ENCODE data around the gene METTL13.

Gene METTL13

DNA sequence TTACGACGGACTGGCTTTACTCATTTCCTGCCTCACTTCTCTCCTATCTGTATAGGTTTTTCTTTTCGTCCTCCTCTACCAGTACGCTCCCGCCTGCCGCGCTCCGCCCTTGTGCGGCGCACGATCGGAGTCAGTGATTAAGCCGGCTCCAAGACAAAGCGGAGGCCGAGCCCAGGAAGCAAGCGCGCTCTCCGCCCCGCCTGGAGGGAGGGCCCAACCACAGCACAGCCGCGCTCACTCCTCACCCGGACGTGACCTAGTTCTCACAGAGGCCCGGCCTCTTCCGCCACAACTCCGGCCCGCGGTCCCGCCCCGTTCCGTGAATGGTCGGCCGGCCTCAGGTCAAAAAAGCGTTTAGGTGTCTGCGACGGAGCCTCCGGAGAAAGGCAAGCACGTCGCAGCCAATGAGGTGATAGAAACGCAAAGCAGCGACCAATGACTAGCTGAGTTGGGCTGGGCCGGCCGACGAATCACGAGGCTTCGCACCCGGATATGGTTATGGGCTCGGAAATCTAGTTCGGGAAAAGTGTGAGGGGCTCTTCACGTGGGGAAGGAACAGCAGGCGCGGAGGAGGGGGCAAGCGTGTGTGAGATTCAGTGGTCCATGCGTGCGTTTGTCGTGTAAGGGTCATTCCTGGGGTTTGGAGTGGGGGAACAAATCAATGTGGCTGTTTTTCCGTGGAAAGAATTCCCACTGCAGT lies at the start of gene METTL13:
METTL13 (plus strand) TSS at position 485 of the 700 bp plus-strand sequence. CDS start 308 bp downstream, outside the sequence.
- DNase-seq = peak; percentile 98

GRCh38 chr1:171736196-171736595 lies 45.3 kb upstream of the METTL13 start:
- no peak for DNase-seq

- DNase-seq = no peak
Measured at GRCh38 chr1:171738911-171739310, 42.5 kb upstream of the METTL13 start.

GRCh38 chr1:171739656-171740055 lies 41.8 kb upstream of the METTL13 start:
- no peak for DNase-seq

DNA sequence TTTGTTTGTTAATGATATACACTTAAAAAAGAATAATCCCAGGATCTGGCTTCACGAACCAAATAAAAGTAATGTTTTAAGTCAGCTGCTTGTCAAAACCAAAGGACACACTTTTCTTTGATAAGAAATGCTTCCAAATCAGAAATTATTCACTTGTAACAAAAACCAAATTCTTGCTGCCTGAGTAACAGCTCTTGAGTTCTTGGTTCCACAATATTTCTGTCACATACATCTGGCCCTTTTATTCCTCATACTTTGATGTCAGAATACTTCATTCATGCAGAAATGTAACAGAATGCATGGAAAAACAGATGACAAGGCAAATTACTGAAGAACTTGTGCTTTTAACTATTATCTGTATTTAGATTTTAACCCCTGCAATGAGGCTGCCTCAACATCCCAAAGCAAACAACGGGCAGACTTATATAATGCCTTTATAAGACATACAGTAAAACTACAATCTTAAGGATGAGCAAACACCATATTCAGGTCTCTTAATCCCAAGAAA lies 41.0 kb upstream of the METTL13 start:
- no peak for DNase-seq

- DNase-seq = peak; percentile 40
Measured at GRCh38 chr1:171740987-171741871, 40.2 kb upstream of the METTL13 start.

DNA sequence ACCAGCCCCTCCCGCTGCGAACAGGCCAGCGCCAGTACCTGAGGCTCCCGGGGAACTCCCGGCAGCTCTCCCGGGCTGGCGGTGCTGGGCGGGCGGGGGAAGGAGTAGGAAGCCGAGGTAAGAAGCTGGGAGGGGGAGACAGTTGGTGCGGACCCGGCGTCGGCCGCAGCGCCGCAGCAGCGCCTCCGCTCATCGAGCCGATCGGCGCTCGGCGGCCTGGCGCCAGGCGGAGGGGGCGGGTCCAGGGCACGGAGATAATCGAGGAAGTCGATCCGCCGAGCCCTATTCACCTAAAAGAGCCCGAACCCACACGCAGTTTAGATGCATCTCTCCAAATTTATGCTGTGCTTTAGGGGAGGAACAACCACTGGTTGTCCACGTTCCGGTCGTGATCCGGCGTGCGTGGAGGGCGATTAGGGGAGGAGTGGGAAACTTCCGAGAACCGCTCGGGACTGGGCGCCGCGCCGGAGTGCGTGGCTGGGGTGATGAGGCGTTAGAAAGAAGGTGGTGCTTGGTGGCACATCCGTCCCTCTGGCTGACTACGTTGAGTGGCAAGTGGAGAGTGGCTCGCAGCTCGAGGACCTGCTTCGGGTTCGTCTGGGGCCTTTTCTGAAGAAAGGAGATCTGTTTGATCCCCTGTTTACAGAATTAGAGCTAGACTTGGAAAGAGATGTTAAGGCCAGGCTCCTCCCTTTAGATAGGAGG lies 39.4 kb upstream of the METTL13 start, which contains the start of gene VAMP4:
VAMP4 (minus strand) TSS at position 194 of the 705 bp plus-strand sequence. CDS start 3,651 bp downstream, outside the sequence.
- DNase-seq = peak; percentile 80

- DNase-seq = no peak
Measured at GRCh38 chr1:171742577-171742922, 38.9 kb upstream of the METTL13 start.

DNA sequence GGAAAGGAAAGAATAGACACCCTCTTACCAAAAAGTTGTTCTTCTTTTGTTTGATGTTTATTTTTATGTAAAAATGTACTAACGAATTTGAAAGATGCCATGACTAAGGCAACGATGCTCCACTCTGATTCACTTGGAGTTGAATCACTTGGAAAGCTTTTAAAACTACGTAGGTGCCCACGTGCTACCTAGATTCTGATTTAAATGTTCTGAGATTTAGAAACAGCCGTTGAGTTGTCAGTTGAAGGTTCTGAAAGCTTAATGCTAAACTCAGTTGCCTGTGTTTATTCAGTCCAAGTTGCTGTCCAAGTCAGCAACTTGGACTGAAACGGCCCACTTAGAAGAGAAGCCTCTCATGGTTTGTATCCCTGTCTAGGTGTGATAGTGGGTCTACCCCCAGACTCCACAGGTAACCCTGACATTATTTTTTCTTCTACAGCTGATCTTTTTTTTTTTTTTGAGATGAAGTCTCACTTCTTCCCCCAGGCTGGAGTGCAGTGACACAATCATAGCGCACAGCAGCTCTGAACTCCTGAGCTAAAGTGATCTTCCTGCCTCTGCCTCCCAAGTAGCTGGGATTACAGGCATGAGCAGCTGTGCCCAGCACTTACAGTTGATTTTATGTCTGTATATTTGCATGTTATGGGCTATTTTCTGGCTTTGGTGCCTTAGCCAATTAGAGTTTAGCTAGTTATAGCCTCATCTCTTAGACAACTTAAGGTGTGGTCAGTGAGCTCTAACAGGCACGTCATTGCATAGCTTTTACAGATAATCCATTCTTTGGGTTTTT lies 38.2 kb upstream of the METTL13 start:
- no peak for DNase-seq

- no peak for DNase-seq
Measured at GRCh38 chr1:171744986-171745385, 36.5 kb upstream of the METTL13 start.

- DNase-seq = no peak
Measured at GRCh38 chr1:171748651-171749050, 32.8 kb upstream of the METTL13 start.

DNA sequence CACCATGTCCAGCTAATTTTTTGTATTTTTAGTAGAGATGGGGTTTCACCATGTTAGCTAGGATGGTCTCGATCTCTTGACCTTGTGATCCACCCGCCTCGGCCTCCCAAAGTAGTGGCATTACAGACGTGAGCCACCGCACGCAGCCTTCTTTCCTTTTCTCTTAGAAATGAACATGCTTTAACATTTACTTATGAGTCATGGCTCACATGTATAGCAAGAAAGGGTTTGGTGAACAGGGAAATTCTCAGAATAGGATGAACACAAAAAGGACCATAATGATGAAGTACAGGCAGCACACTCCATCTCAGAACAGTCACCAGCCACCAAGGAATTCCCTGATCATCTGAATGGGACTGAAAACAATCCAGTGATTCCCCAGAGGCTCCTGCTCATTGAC lies 30.2 kb upstream of the METTL13 start:
- DNase-seq = no peak

- no peak for DNase-seq
Measured at GRCh38 chr1:171753182-171753581, 28.3 kb upstream of the METTL13 start.

- no peak for DNase-seq
Measured at GRCh38 chr1:171753685-171754352, 27.6 kb upstream of the METTL13 start.

DNA sequence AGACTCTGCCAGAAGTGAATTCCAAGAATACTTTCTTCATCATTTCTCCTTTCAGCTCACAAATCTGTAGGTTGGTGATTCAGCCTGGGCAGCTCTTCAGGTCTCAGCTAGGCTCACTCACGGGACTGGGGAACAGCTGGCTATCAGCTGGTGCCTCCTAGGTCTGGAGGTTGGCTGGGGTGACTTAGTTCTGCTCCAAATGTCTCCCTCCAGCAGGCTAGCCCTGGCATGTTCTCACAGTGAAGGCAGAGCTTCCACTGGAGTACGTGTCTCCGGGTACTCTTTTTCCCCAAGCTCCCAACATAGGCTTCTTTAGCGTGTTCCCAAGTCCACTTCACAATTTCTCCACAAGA lies 27.1 kb upstream of the METTL13 start:
- DNase-seq = no peak

DNA sequence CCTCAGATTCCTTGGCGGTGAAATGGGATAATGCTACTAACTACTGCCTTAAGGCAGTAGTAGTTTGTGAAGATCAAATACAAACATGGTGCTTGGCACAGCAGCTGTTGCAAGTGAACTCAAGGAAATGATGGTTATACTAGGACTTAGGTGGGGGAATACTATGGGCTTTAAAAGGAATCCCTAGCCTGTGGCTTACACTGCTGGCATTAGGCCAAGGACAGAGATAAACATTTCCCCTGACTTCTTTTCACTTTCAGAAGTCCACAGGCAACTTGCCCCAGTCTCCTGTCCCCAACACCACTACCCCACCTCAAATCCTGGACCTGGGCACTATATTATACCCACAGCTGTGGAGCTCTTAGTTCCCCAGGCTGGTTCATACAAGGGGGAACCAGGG lies 26.5 kb upstream of the METTL13 start:
- no peak for DNase-seq

DNA sequence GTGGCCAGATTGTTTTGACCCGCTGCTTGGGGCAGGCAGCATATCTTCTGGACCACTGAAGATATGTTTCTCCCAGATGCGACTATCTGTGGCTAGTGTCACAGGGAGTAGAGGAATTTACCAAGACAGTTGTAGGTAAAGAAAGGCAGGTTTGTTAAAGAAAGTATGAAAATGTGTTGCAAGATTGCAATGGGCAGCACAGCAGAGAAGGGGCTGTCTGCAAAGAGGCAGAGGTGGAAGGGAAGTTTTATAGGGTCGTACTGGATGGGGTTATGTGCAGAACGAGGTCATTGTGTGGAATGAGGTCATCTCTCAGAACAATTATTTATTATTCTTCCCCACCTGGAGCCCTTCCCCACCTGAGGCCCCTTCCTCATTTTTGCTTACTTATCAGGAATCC lies 24.6 kb upstream of the METTL13 start:
- no peak for DNase-seq

DNA sequence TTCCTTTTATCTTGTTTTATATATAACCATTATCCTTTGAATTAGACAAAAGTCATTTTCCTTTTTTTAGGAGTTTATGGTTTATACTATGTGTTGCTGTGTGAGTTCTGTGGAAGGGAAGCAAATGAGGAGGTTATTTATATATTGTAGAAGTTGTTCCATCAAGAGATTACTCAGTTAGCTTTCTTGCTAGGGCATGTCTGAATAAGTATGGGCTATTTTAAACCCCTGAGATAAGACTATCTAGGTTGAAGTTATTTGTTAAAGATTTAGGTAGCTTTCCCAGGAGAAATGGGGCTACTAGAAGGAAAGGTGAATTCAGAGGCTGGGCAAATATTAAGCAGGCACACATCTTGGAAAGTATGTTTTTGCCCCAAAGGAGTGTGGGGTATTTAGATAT lies 23.4 kb upstream of the METTL13 start:
- no peak for DNase-seq

- DNase-seq = no peak
Measured at GRCh38 chr1:171762143-171762563, 19.3 kb upstream of the METTL13 start.

GRCh38 chr1:171763764-171764163 lies 17.7 kb upstream of the METTL13 start:
- DNase-seq = no peak

- no peak for DNase-seq
Measured at GRCh38 chr1:171769171-171769570, 12.3 kb upstream of the METTL13 start.

GRCh38 chr1:171769754-171770153 lies 11.7 kb upstream of the METTL13 start:
- DNase-seq = no peak
